Endodermal cell (in vitro differentiated cells): ENCODE results near the gene DYNC2H1. TPM values are rescaled to one million over a fixed set of nuclear protein-coding genes. Genes with fewer than 3 reads are reported as not detected.
"Not testable (repeated sequence)": the region's sequence is repeated elsewhere in the genome, so short reads cannot be mapped to it uniquely, and the experiment has no call there.

Source experiments
- DNase-seq: peaks from one replicate; pipeline ENCODE4 v3.0.0-alpha.2; 2017
- H3K27ac ChIP-seq: 2 replicates; pipeline ENCODE4 v1.5.1; 2013; ENCODE audit warnings: mild to moderate bottlenecking, low read depth, low read length, moderate library complexity
- H3K27me3 ChIP-seq: 2 replicates; pipeline ENCODE4 v1.6.1; 2013; ENCODE audit warnings: mild to moderate bottlenecking, low read length, moderate library complexity; ENCODE audit not compliant: insufficient read depth, control insufficient read depth, poor library complexity, severe bottlenecking
- H3K36me3 ChIP-seq: 2 replicates; pipeline ENCODE4 v1.7.0; 2013; ENCODE audit warnings: mild to moderate bottlenecking, low read length, moderate library complexity; ENCODE audit not compliant: control insufficient read depth, insufficient read depth
- H3K4me1 ChIP-seq: one replicate; pipeline ENCODE4 v1.7.0; 2013; ENCODE audit warnings: low read length; ENCODE audit not compliant: control insufficient read depth, insufficient read depth
- H3K4me3 ChIP-seq: 2 replicates; pipeline ENCODE4 v1.5.1; 2013; ENCODE audit warnings: mild to moderate bottlenecking, low read length, moderate library complexity
- H3K9ac ChIP-seq: 2 replicates; pipeline ENCODE4 v1.6.1; 2013; ENCODE audit warnings: mild to moderate bottlenecking, low read length, moderate library complexity; ENCODE audit not compliant: poor library complexity, severe bottlenecking; ENCODE audit errors: extremely low read depth
- H3K9me3 ChIP-seq: 2 replicates; pipeline ENCODE4 v1.6.1; 2013; ENCODE audit warnings: mild to moderate bottlenecking, low read length, moderate library complexity; ENCODE audit not compliant: control insufficient read depth
- H3K27ac Mint-ChIP-seq: 2 replicates; pipeline ENCODE4 v1.8.0; 2020; ENCODE audit warnings: mixed read lengths
- H3K27me3 Mint-ChIP-seq: 2 replicates; pipeline ENCODE4 v1.8.0; 2021; ENCODE audit warnings: mild to moderate bottlenecking, mixed read lengths; ENCODE audit not compliant: insufficient read depth
- H3K36me3 Mint-ChIP-seq: 2 replicates; pipeline ENCODE4 v1.8.0; 2020; ENCODE audit warnings: low read depth, mixed read lengths
- H3K4me1 Mint-ChIP-seq: 2 replicates; pipeline ENCODE4 v1.8.0; 2020; ENCODE audit warnings: mixed read lengths
- H3K4me3 Mint-ChIP-seq: 2 replicates; pipeline ENCODE4 v1.8.0; 2020; ENCODE audit warnings: mild to moderate bottlenecking, moderate library complexity, mixed read lengths
- H3K9me3 Mint-ChIP-seq: 2 replicates; pipeline ENCODE4 v1.8.0; 2020; ENCODE audit warnings: mild to moderate bottlenecking, mixed read lengths
- WGBS, 2 experiments: methylation state at CpG; one replicate each; pipeline versions ENCODE4 v1.1.5 to v1.1.7; 2013; ENCODE audit warnings: missing lambda C conversion rate in 2 of 2, mixed read lengths in 1 of 2; ENCODE audit not compliant: insufficient coverage in 1 of 2, insufficient read length in 1 of 2; 5-methylcytosine and 5-hydroxymethylcytosine counted together
- total RNA-seq, 2 donors: library from RNA; stranded (reverse); fragmentation: NEBNext Ultra II Directional in 1 of 2; extraction: Animal tissue kit (Norgen Biotek cat#: 25700) in 1 of 2; gene quantifications; 2 replicates in 1 of 2; 3 replicates in 1 of 2; pipeline ENCODE4 v1.2.1, GENCODE V29; 2021
- TF ChIP-seq, protein P1 (sequence below): fragments of 200-600 bp; sonication (generic); conservative IDR thresholded peaks from 2 replicates; pipeline ENCODE4 v1.5.0; 2021; ENCODE audit warnings: antibody characterized with exemption, mild to moderate bottlenecking

DYNC2H1 gene
- total RNA-seq, 2 donors from 2014 or later, result 21.1 to 31.9 TPM

DNA sequence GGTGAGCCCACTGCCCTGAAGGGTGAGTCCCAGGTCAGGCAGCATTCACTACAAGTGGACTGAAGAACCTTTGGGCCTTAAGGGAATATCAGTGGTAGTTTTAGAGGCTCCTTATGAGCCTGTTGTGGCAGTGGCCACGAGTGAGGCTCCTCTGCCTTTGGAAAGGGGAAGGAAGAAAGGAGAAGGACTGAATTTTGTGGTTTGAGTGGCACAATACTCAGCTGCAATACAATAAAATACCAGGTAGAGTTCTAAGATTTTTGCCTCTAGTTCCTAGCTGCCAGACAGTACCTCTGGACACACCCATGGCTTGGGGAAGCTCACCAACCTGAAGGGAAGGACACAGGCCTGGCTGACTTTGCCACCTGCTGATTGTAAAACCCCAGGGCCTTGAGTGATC, 260.9 kb downstream of the DYNC2H1 start:
- Histone ChIP-seq H3K9ac (no peak overlapping the region), H3K4me1 (no peaks in the 10 kb centered on the region), H3K4me3 (no peak overlapping the region), H3K36me3 (peaks cover 13% of the 10 kb centered on the region), H3K9me3 (peaks cover 12% of the 10 kb centered on the region), H3K27me3 (no peaks in the 10 kb centered on the region), H3K27ac (no peak overlapping the region)
- H3K36me3 Mint-ChIP-seq, result peaks cover 17% of the 10 kb centered on the region
- peaks cover 1% of the 10 kb centered on the region for H3K4me1 Mint-ChIP-seq
- H3K27me3 Mint-ChIP-seq, result no peaks in the 10 kb centered on the region
- DNase-seq, result no peak
- H3K9me3 Mint-ChIP-seq, result peaks cover 26% of the 10 kb centered on the region
- TF ChIP-seq, protein P1, sequence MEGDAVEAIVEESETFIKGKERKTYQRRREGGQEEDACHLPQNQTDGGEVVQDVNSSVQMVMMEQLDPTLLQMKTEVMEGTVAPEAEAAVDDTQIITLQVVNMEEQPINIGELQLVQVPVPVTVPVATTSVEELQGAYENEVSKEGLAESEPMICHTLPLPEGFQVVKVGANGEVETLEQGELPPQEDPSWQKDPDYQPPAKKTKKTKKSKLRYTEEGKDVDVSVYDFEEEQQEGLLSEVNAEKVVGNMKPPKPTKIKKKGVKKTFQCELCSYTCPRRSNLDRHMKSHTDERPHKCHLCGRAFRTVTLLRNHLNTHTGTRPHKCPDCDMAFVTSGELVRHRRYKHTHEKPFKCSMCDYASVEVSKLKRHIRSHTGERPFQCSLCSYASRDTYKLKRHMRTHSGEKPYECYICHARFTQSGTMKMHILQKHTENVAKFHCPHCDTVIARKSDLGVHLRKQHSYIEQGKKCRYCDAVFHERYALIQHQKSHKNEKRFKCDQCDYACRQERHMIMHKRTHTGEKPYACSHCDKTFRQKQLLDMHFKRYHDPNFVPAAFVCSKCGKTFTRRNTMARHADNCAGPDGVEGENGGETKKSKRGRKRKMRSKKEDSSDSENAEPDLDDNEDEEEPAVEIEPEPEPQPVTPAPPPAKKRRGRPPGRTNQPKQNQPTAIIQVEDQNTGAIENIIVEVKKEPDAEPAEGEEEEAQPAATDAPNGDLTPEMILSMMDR, result no peak
- no peak overlapping the region for H3K4me3 Mint-ChIP-seq
- 79% methylated on average over 1 of the region's 1 CpG; no CpG with 5 or more reads in 1 of the 2 experiments for WGBS, 2 experiments
- H3K27ac Mint-ChIP-seq, result no peak overlapping the region

DNA sequence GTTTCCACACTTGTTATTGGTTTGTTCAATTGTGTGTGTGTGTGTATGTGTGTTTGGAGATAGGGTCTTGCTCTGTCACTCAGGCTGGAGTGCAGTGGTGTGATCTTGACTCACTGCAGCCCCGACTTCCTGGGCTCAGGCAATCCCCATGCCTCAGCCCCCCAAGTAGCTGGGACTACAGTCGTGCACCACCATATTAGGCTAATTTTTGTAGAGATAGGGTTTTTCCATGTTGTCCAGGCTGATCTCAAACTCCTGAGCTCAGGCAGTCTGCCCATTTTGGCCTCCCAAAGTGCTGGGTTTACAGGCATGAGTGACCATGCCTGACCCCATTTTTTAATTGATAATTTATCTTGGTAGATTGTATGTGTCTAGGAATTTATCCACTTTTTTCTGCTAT, 263.7 kb downstream of the DYNC2H1 start:
- DNase-seq, result no peak
- WGBS, 2 experiments, result 93 to 100% methylated on average over 1 to 2 of the region's 2 CpGs
- no peaks in the 10 kb centered on the region for H3K27me3 ChIP-seq
- no peak overlapping the region for H3K9ac ChIP-seq
- H3K4me1 ChIP-seq, result no peaks in the 10 kb centered on the region
- TF ChIP-seq, protein P1, result no peak
- peaks cover 13% of the 10 kb centered on the region for H3K36me3 ChIP-seq
- H3K4me3 ChIP-seq, result no peak overlapping the region
- H3K27ac ChIP-seq, result no peak overlapping the region
- Mint-ChIP-seq H3K27ac (no peak overlapping the region), H3K36me3 (peaks cover 30% of the 10 kb centered on the region), H3K9me3 (peaks cover 45% of the 10 kb centered on the region), H3K4me3 (no peak overlapping the region), H3K4me1 (peaks cover 1% of the 10 kb centered on the region), H3K27me3 (no peaks in the 10 kb centered on the region)
- peaks cover 32% of the 10 kb centered on the region for H3K9me3 ChIP-seq

DNA sequence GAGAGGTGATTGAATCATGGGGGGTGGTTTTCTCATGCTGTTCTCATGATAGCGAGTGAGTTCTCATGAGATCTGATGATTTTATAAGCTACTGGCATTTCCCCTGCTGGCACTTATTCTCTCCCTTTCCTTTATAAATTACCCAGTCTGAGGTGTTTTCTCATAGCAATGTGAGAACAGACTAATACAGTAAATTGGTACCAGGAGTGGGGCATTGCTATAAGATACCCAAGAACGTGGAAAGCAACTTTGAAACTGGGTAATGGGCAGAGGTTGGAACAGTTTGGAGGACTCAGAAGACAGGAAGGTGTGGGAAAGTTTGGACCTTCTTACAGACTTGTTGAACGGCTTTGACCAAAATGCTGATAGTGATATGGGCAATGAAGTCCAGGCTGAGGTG, 265.0 kb downstream of the DYNC2H1 start:
- not testable (repeated sequence) for H3K4me3 Mint-ChIP-seq, DNase-seq, H3K4me3 ChIP-seq, H3K4me1 ChIP-seq, H3K27ac Mint-ChIP-seq, H3K4me1 Mint-ChIP-seq, H3K9ac ChIP-seq, H3K27ac ChIP-seq, H3K27me3 Mint-ChIP-seq, H3K36me3 ChIP-seq, H3K27me3 ChIP-seq
- peaks cover 30% of the 10 kb centered on the region for H3K36me3 Mint-ChIP-seq
- H3K9me3 ChIP-seq, result peaks cover 32% of the 10 kb centered on the region
- 68 to 79% methylated on average over 2 of the region's 3 CpGs for WGBS, 2 experiments
- peaks cover 45% of the 10 kb centered on the region for H3K9me3 Mint-ChIP-seq

- Histone ChIP-seq H3K27me3 (no peaks in the 10 kb centered on the region), H3K36me3 (no peaks in the 10 kb centered on the region), H3K4me1 (no peaks in the 10 kb centered on the region), H3K4me3 (no peak overlapping the region), H3K27ac (no peak overlapping the region), H3K9ac (no peak overlapping the region), H3K9me3 (peaks cover 32% of the 10 kb centered on the region)
- DNase-seq, result no peak
- Mint-ChIP-seq H3K27ac (no peak overlapping the region), H3K4me3 (no peak overlapping the region), H3K4me1 (no peaks in the 10 kb centered on the region), H3K9me3 (peaks cover 30% of the 10 kb centered on the region), H3K27me3 (no peaks in the 10 kb centered on the region), H3K36me3 (peaks cover 18% of the 10 kb centered on the region)
- TF ChIP-seq, protein P1, result no peak
- WGBS, 2 experiments, result 94% methylated on average over 2 of the region's 2 CpGs; no CpG with 5 or more reads in 1 of the 2 experiments
Measured at GRCh38 chr11:103378931-103379330, 269.7 kb downstream of the DYNC2H1 start.
